C4-2B (cell line): ENCODE measurements around the gene SRPX2.

ENCODE experiments used
- CTCF ChIP-seq: fragments of 450-650 bp; conservative IDR thresholded peaks from 2 replicates; pipeline ENCODE4 v1.5.1; 2017; ENCODE audit warnings: mild to moderate bottlenecking
- ZFX ChIP-seq: fragments of 450-650 bp; IDR thresholded peaks from 2 replicates; pipeline ENCODE4 v1.6.1; 2017

- TF ChIP-seq CTCF (no peak), ZFX (no peak)
Measured at GRCh38 chrX:100635040-100635439, 9.0 kb upstream of the SRPX2 start.
